Ureter (tissue), 1 donor: ENCODE measurements around the gene TDRD9. TPM values are rescaled to one million over a fixed set of nuclear protein-coding genes. Genes with fewer than 3 reads are reported as not detected.

ENCODE experiments used
- DNase-seq: peaks from one replicate; pipeline ENCODE4 v3.0.0-alpha.2; 2020; ENCODE audit warnings: low spot score
- total RNA-seq: library from RNA; stranded (reverse); gene quantifications from one replicate; pipeline ENCODE4 v1.2.4, GENCODE V29; 2023
- donor health status: DM: yes; HTN: yes; CAD: no.

Gene TDRD9
- total RNA-seq, 1 donor from 2014 or later = 2.8 TPM

GRCh38 chr14:103890821-103891666, 37.2 kb upstream of the TDRD9 start:
- no peak for DNase-seq

GRCh38 chr14:103891667-103892215, 36.5 kb upstream of the TDRD9 start:
- DNase-seq = no peak

GRCh38 chr14:103892247-103892646, 36.0 kb upstream of the TDRD9 start:
- no peak for DNase-seq

GRCh38 chr14:103894034-103894722, 34.1 kb upstream of the TDRD9 start:
- no peak for DNase-seq

GRCh38 chr14:103894723-103895059, 33.6 kb upstream of the TDRD9 start:
- no peak for DNase-seq

GRCh38 chr14:103896578-103896977, 31.7 kb upstream of the TDRD9 start:
- no peak for DNase-seq

- DNase-seq = no peak
Measured at GRCh38 chr14:103897075-103897947, 30.9 kb upstream of the TDRD9 start.

GRCh38 chr14:103898204-103898603, 30.1 kb upstream of the TDRD9 start:
- peak; percentile 69 for DNase-seq

- DNase-seq = no peak
Measured at GRCh38 chr14:103898711-103899110, 29.5 kb upstream of the TDRD9 start.

- no peak for DNase-seq
Measured at GRCh38 chr14:103899316-103899715, 28.9 kb upstream of the TDRD9 start.

GRCh38 chr14:103899833-103900232, 28.4 kb upstream of the TDRD9 start:
- no peak for DNase-seq

GRCh38 chr14:103904493-103905107, 23.7 kb upstream of the TDRD9 start:
- DNase-seq = no peak

- no peak for DNase-seq
Measured at GRCh38 chr14:103905842-103906456, 22.3 kb upstream of the TDRD9 start.

- DNase-seq = no peak
Measured at GRCh38 chr14:103908580-103908979, 19.7 kb upstream of the TDRD9 start.

GRCh38 chr14:103909531-103910261, 18.6 kb upstream of the TDRD9 start:
- DNase-seq = no peak

GRCh38 chr14:103910262-103910935, 17.9 kb upstream of the TDRD9 start:
- peak; percentile 88 for DNase-seq

GRCh38 chr14:103910984-103911383, 17.3 kb upstream of the TDRD9 start:
- no peak for DNase-seq

- no peak for DNase-seq
Measured at GRCh38 chr14:103915616-103916015, 12.6 kb upstream of the TDRD9 start.

GRCh38 chr14:103916636-103917262, 11.5 kb upstream of the TDRD9 start:
- no peak for DNase-seq
